Mesodermal cell (in vitro differentiated cells): ENCODE data around the gene NKAIN2.
"Not testable (repeated sequence)": the region's sequence is repeated elsewhere in the genome, so short reads cannot be mapped to it uniquely, and the experiment has no call there.

Experiments used
- H3K27ac ChIP-seq: 2 replicates; pipeline ENCODE4 v1.7.0; 2013; ENCODE audit warnings: mild to moderate bottlenecking, low read depth, low read length, moderate library complexity; ENCODE audit not compliant: severe bottlenecking
- H3K36me3 ChIP-seq: 2 replicates; pipeline ENCODE4 v1.7.1; 2013; ENCODE audit warnings: mild to moderate bottlenecking, low read length, moderate library complexity; ENCODE audit not compliant: control insufficient read depth, insufficient read depth
- H3K4me1 ChIP-seq: one replicate; pipeline ENCODE4 v1.7.1; 2013; ENCODE audit warnings: mild to moderate bottlenecking, low read length; ENCODE audit not compliant: insufficient read depth, control insufficient read depth, poor library complexity, severe bottlenecking
- H3K4me3 ChIP-seq: 2 replicates; pipeline ENCODE4 v1.7.0; 2013; ENCODE audit warnings: low read length, control low read depth, mild to moderate bottlenecking; ENCODE audit not compliant: insufficient read depth, poor library complexity, severe bottlenecking; ENCODE audit errors: extremely low read depth
- H3K9me3 ChIP-seq: 2 replicates; pipeline ENCODE4 v1.7.1; 2013; ENCODE audit warnings: mild to moderate bottlenecking, low read length, moderate library complexity; ENCODE audit not compliant: control insufficient read depth
- WGBS, 2 experiments: methylation state at CpG; one replicate each; pipeline ENCODE4 v1.1.5; 2013; ENCODE audit warnings: missing lambda C conversion rate in 2 of 2; ENCODE audit not compliant: insufficient coverage in 2 of 2; 5-methylcytosine and 5-hydroxymethylcytosine counted together

The NKAIN2 gene

GRCh38 chr6:124237911-124238310 is 434.2 kb downstream of the NKAIN2 start:
- H3K4me1 ChIP-seq, result no peaks in the 10 kb centered on the region
- WGBS, 2 experiments, result 100% methylated on average over 1 of the region's 3 CpGs; no CpG with 5 or more reads in 1 of the 2 experiments
- no peaks in the 10 kb centered on the region for H3K36me3 ChIP-seq
- no peak overlapping the region for H3K4me3 ChIP-seq
- no peak overlapping the region for H3K27ac ChIP-seq
- no peaks in the 10 kb centered on the region for H3K9me3 ChIP-seq

- H3K36me3 ChIP-seq, H3K4me1 ChIP-seq, H3K4me3 ChIP-seq, H3K27ac ChIP-seq, H3K9me3 ChIP-seq: not testable (repeated sequence)
- WGBS, 2 experiments, result 67 to 70% methylated on average over 2 of the region's 2 CpGs
These were observed 434.7 kb downstream of the NKAIN2 start for GRCh38 chr6:124238408-124238807.

- Histone ChIP-seq H3K4me3 (no peak overlapping the region), H3K9me3 (no peaks in the 10 kb centered on the region), H3K4me1 (no peaks in the 10 kb centered on the region), H3K27ac (no peak overlapping the region), H3K36me3 (no peaks in the 10 kb centered on the region)
- 92 to 100% methylated on average over 3 to 6 of the region's 8 CpGs for WGBS, 2 experiments
These were observed 451.4 kb downstream of the NKAIN2 start for GRCh38 chr6:124254941-124255685.

GRCh38 chr6:124260337-124260736 is 456.7 kb downstream of the NKAIN2 start:
- Histone ChIP-seq H3K4me1 (no peaks in the 10 kb centered on the region), H3K4me3 (no peak overlapping the region)
- WGBS, 2 experiments, result 74 to 90% methylated on average over 1 of the region's 1 CpG

GRCh38 chr6:124269733-124270132 is 466.1 kb downstream of the NKAIN2 start:
- no peaks in the 10 kb centered on the region for H3K4me1 ChIP-seq
- no peak overlapping the region for H3K4me3 ChIP-seq
- WGBS, 2 experiments, result 83% methylated on average over 1 of the region's 3 CpGs; no CpG with 5 or more reads in 1 of the 2 experiments
- H3K36me3 ChIP-seq, result no peaks in the 10 kb centered on the region
- H3K9me3 ChIP-seq, result no peaks in the 10 kb centered on the region
- H3K27ac ChIP-seq, result no peak overlapping the region

More at GRCh38 chr6:124260337-124260736, 456.7 kb downstream of the NKAIN2 start:
- no peaks in the 10 kb centered on the region for H3K9me3 ChIP-seq
- no peak overlapping the region for H3K27ac ChIP-seq
- no peaks in the 10 kb centered on the region for H3K36me3 ChIP-seq

- no peaks in the 10 kb centered on the region for H3K36me3 ChIP-seq
- H3K27ac ChIP-seq, result no peak overlapping the region
- H3K4me1 ChIP-seq, result no peaks in the 10 kb centered on the region
- H3K9me3 ChIP-seq, result no peaks in the 10 kb centered on the region
- no peak overlapping the region for H3K4me3 ChIP-seq
- no CpG with 5 or more reads among the region's 1 CpG for WGBS, 2 experiments
These were observed 470.0 kb downstream of the NKAIN2 start for GRCh38 chr6:124273701-124274100.

- no peaks in the 10 kb centered on the region for H3K36me3 ChIP-seq
- H3K27ac ChIP-seq, result no peak overlapping the region
- WGBS, 2 experiments, result 80 to 100% methylated on average over 1 of the region's 2 CpGs
- H3K4me1 ChIP-seq, result no peaks in the 10 kb centered on the region
- H3K4me3 ChIP-seq, result no peak overlapping the region
- no peaks in the 10 kb centered on the region for H3K9me3 ChIP-seq
These were observed 478.9 kb downstream of the NKAIN2 start for GRCh38 chr6:124282541-124282940.

GRCh38 chr6:124283486-124283885 is 479.8 kb downstream of the NKAIN2 start:
- Histone ChIP-seq H3K4me1 (no peaks in the 10 kb centered on the region), H3K4me3 (no peak overlapping the region), H3K9me3 (no peaks in the 10 kb centered on the region), H3K27ac (no peak overlapping the region), H3K36me3 (no peaks in the 10 kb centered on the region)
- WGBS, 2 experiments, result no CpG with 5 or more reads among the region's 1 CpG

GRCh38 chr6:124285146-124285545 is 481.5 kb downstream of the NKAIN2 start:
- Histone ChIP-seq H3K27ac (no peak overlapping the region), H3K4me1 (no peaks in the 10 kb centered on the region)
- WGBS, 2 experiments, result 100% methylated on average over 1 of the region's 1 CpG; no CpG with 5 or more reads in 1 of the 2 experiments

GRCh38 chr6:124294574-124295200 is 491.0 kb downstream of the NKAIN2 start:
- peaks cover 3% of the 10 kb centered on the region for H3K4me1 ChIP-seq
- H3K9me3 ChIP-seq, result no peaks in the 10 kb centered on the region
- H3K4me3 ChIP-seq, result no peak overlapping the region
- H3K36me3 ChIP-seq, result no peaks in the 10 kb centered on the region
- no CpG with 5 or more reads among the region's 2 CpGs for WGBS, 2 experiments
- no peak overlapping the region for H3K27ac ChIP-seq

More at GRCh38 chr6:124285146-124285545, 481.5 kb downstream of the NKAIN2 start:
- no peaks in the 10 kb centered on the region for H3K36me3 ChIP-seq
- no peaks in the 10 kb centered on the region for H3K9me3 ChIP-seq
- H3K4me3 ChIP-seq, result no peak overlapping the region

GRCh38 chr6:124297507-124297906 is 493.8 kb downstream of the NKAIN2 start:
- 79 to 100% methylated on average over 3 to 5 of the region's 6 CpGs for WGBS, 2 experiments
- Histone ChIP-seq H3K27ac (no peak overlapping the region), H3K4me1 (peaks cover 3% of the 10 kb centered on the region), H3K36me3 (no peaks in the 10 kb centered on the region), H3K4me3 (no peak overlapping the region), H3K9me3 (no peaks in the 10 kb centered on the region)
